Osteoblast (primary cell): ENCODE results near the gene GRID1. TPM values are rescaled to one million over a fixed set of nuclear protein-coding genes. Genes with fewer than 3 reads are reported as not detected.

Experiments used
- DNase-seq: peaks from one replicate; pipeline ENCODE4 v3.0.0; 2011; ENCODE audit warnings: low spot score, mixed read lengths; ENCODE audit not compliant: insufficient read length; ENCODE audit errors: missing footprints
- H2AFZ ChIP-seq: 2 replicates; pipeline ENCODE4 v1.6.0; 2011; ENCODE audit warnings: mild to moderate bottlenecking, low read length
- H3K27ac ChIP-seq: 2 replicates; pipeline ENCODE4 v1.5.1; 2011; ENCODE audit warnings: mild to moderate bottlenecking, low read depth, low read length, moderate library complexity
- H3K27me3 ChIP-seq: 2 replicates; pipeline ENCODE4 v1.6.0; 2012; ENCODE audit warnings: mild to moderate bottlenecking, control low read depth, inconsistent platforms, low read length, moderate library complexity; ENCODE audit not compliant: insufficient read depth
- H3K36me3 ChIP-seq: 2 replicates; pipeline ENCODE4 v1.5.1; 2011; ENCODE audit warnings: mild to moderate bottlenecking, low read length, control low read depth, moderate library complexity; ENCODE audit not compliant: insufficient read depth
- H3K4me1 ChIP-seq: 2 replicates; pipeline ENCODE4 v1.5.1; 2011; ENCODE audit warnings: mild to moderate bottlenecking, low read length, control low read depth, moderate library complexity; ENCODE audit not compliant: insufficient read depth
- H3K4me2 ChIP-seq: 2 replicates; pipeline ENCODE4 v1.6.0; 2011; ENCODE audit warnings: mild to moderate bottlenecking, low read length; ENCODE audit not compliant: insufficient read depth
- H3K4me3 ChIP-seq: fragments of 200-600 bp; sonication (generic); 3 replicates; pipeline ENCODE4 v1.5.1; 2012; ENCODE audit warnings: mild to moderate bottlenecking, low read length, inconsistent platforms; ENCODE audit not compliant: insufficient read depth
- H3K79me2 ChIP-seq: 2 replicates; pipeline ENCODE4 v1.6.0; 2012; ENCODE audit warnings: mild to moderate bottlenecking, low read length, control low read depth, inconsistent platforms; ENCODE audit not compliant: insufficient read depth
- H3K9me3 ChIP-seq: 2 replicates; pipeline ENCODE4 v1.5.1; 2011; ENCODE audit warnings: low read depth, low read length, control low read depth
- H4K20me1 ChIP-seq: 2 replicates; pipeline ENCODE4 v1.6.0; 2012; ENCODE audit warnings: mild to moderate bottlenecking, low read length, control low read depth; ENCODE audit not compliant: insufficient read depth
- CTCF ChIP-seq: IDR thresholded peaks from 2 replicates; pipeline ENCODE4 v1.5.1; 2011; ENCODE audit warnings: mild to moderate bottlenecking, low read depth, low read length, moderate library complexity; ENCODE audit errors: extremely low read depth
- total RNA-seq: library from RNA; depleted of rRNA; stranded (reverse); fragments of >200 nt; gene quantifications from 2 replicates; pipeline ENCODE4 v1.2.3, GENCODE V29; 2012

The GRID1 gene
- total RNA-seq, 1 donor = not detected

- Histone ChIP-seq H3K4me1 (no peaks in the 10 kb centered on the region), H3K27me3 (no peaks in the 10 kb centered on the region), H3K27ac (no peak overlapping the region), H2AFZ (no peak overlapping the region), H3K9me3 (no peaks in the 10 kb centered on the region), H3K4me2 (no peak overlapping the region), H3K79me2 (no peaks in the 10 kb centered on the region), H3K36me3 (no peaks in the 10 kb centered on the region), H3K4me3 (no peak overlapping the region), H4K20me1 (no peaks in the 10 kb centered on the region)
- no peak for TF ChIP-seq CTCF
- DNase-seq = no peak
These were observed 753.2 kb downstream of the GRID1 start for GRCh38 chr10:85613391-85613790.

- H3K27me3 ChIP-seq = no peaks in the 10 kb centered on the region
- H4K20me1 ChIP-seq = no peaks in the 10 kb centered on the region
- no peak overlapping the region for H3K4me3 ChIP-seq
- no peaks in the 10 kb centered on the region for H3K9me3 ChIP-seq
- H2AFZ ChIP-seq = no peak overlapping the region
- no peak overlapping the region for H3K27ac ChIP-seq
- no peak overlapping the region for H3K4me2 ChIP-seq
- DNase-seq = no peak
- no peaks in the 10 kb centered on the region for H3K79me2 ChIP-seq
- no peaks in the 10 kb centered on the region for H3K36me3 ChIP-seq
- H3K4me1 ChIP-seq = no peaks in the 10 kb centered on the region
- no peak for TF ChIP-seq CTCF
These were observed 753.8 kb downstream of the GRID1 start for GRCh38 chr10:85612833-85613232.

GRCh38 chr10:85612378-85612775 is 754.2 kb downstream of the GRID1 start:
- no peak overlapping the region for H3K4me3 ChIP-seq
- H3K9me3 ChIP-seq = no peaks in the 10 kb centered on the region
- TF ChIP-seq CTCF = no peak
- no peaks in the 10 kb centered on the region for H3K36me3 ChIP-seq
- no peaks in the 10 kb centered on the region for H4K20me1 ChIP-seq
- no peaks in the 10 kb centered on the region for H3K4me1 ChIP-seq
- H3K4me2 ChIP-seq = no peak overlapping the region
- no peak overlapping the region for H2AFZ ChIP-seq
- H3K27ac ChIP-seq = no peak overlapping the region
- no peaks in the 10 kb centered on the region for H3K79me2 ChIP-seq
- no peaks in the 10 kb centered on the region for H3K27me3 ChIP-seq
- DNase-seq = no peak

- no peaks in the 10 kb centered on the region for H3K4me1 ChIP-seq
- no peak for TF ChIP-seq CTCF
- H3K4me3 ChIP-seq = no peak overlapping the region
- no peak overlapping the region for H3K27ac ChIP-seq
- H2AFZ ChIP-seq = no peak overlapping the region
- no peak for DNase-seq
- H3K9me3 ChIP-seq = no peaks in the 10 kb centered on the region
- no peaks in the 10 kb centered on the region for H4K20me1 ChIP-seq
- H3K79me2 ChIP-seq = no peaks in the 10 kb centered on the region
- H3K4me2 ChIP-seq = no peak overlapping the region
- H3K36me3 ChIP-seq = no peaks in the 10 kb centered on the region
- no peaks in the 10 kb centered on the region for H3K27me3 ChIP-seq
These were observed 754.7 kb downstream of the GRID1 start for GRCh38 chr10:85611746-85612377.
